GM23338 (cell line): Measurements from ENCODE around the gene CACNA2D4. TPM values are rescaled to one million over a fixed set of nuclear protein-coding genes. Genes with fewer than 3 reads are reported as not detected.

ENCODE experiments used
- ATAC-seq: fragments of 200-7000 bp; cut with Tn5 transposase; 3 replicates; pipeline ENCODE4 v1.9.1; 2020
- DNase-seq: peaks from one replicate; pipeline ENCODE4 v3.0.0-alpha.2; 2015; ENCODE audit warnings: low spot score
- H2AFZ ChIP-seq: fragments of 200-600 bp; sonication (generic); 2 replicates; pipeline ENCODE4 v1.8.0; 2016; ENCODE audit warnings: antibody characterized with exemption, mild to moderate bottlenecking, moderate library complexity
- H3F3A ChIP-seq: fragments of 200-600 bp; sonication (generic); replicated peaks from 2 replicates; pipeline ENCODE4 v1.8.0; 2017; ENCODE audit warnings: antibody characterized with exemption, mixed run types, low read depth
- H3K27ac ChIP-seq: fragments of 200-600 bp; sonication (generic); 2 replicates; pipeline ENCODE4 v1.6.1; 2016; ENCODE audit warnings: low read depth
- H3K27me3 ChIP-seq: fragments of 200-600 bp; sonication (generic); 2 replicates; pipeline ENCODE4 v1.8.0; 2016; ENCODE audit warnings: mild to moderate bottlenecking, mixed run types, moderate library complexity; ENCODE audit not compliant: insufficient read depth
- H3K36me3 ChIP-seq: fragments of 200-600 bp; sonication (generic); 2 replicates; pipeline ENCODE4 v1.8.0; 2016; ENCODE audit warnings: mild to moderate bottlenecking; ENCODE audit not compliant: insufficient read depth
- H3K4me1 ChIP-seq: fragments of 200-600 bp; sonication (generic); 2 replicates; pipeline ENCODE4 v1.8.0; 2016; ENCODE audit warnings: mild to moderate bottlenecking, moderate library complexity; ENCODE audit not compliant: insufficient read depth
- H3K4me2 ChIP-seq: fragments of 200-600 bp; sonication (generic); 2 replicates; pipeline ENCODE4 v1.7.1; 2017; ENCODE audit warnings: mixed run types
- H3K4me3 ChIP-seq: fragments of 200-600 bp; sonication (generic); 2 replicates; pipeline ENCODE4 v1.6.1; 2016; ENCODE audit warnings: mixed run types
- H3K79me2 ChIP-seq: fragments of 200-600 bp; sonication (generic); replicated peaks from 2 replicates; pipeline ENCODE4 v1.8.0; 2017; ENCODE audit warnings: mild to moderate bottlenecking; ENCODE audit not compliant: insufficient read depth
- H3K9me2 ChIP-seq: fragments of 200-600 bp; sonication (generic); 2 replicates; pipeline ENCODE4 v1.8.0; 2017; ENCODE audit not compliant: insufficient read depth
- H4K20me1 ChIP-seq: fragments of 200-600 bp; sonication (generic); replicated peaks from 2 replicates; pipeline ENCODE4 v1.8.0; 2017; ENCODE audit warnings: mild to moderate bottlenecking; ENCODE audit not compliant: insufficient read depth
- H3K27ac Mint-ChIP-seq: 2 replicates; pipeline ENCODE4 v1.8.0; 2020; ENCODE audit warnings: inconsistent platforms, mild to moderate bottlenecking, moderate library complexity, mixed read lengths
- H3K27me3 Mint-ChIP-seq: 3 replicates; pipeline ENCODE4 v1.8.0; 2022; ENCODE audit warnings: low read depth, mild to moderate bottlenecking, moderate library complexity, mixed read lengths, inconsistent platforms; ENCODE audit not compliant: insufficient read depth, poor library complexity
- H3K36me3 Mint-ChIP-seq: 3 replicates; pipeline ENCODE4 v1.8.0; 2021; ENCODE audit warnings: low read depth, mild to moderate bottlenecking, inconsistent platforms, moderate library complexity, mixed read lengths
- H3K4me1 Mint-ChIP-seq: 3 replicates; pipeline ENCODE4 v1.8.0; 2020; ENCODE audit warnings: mild to moderate bottlenecking, inconsistent platforms, mixed read lengths
- H3K4me3 Mint-ChIP-seq: 3 replicates; pipeline ENCODE4 v1.8.0; 2021; ENCODE audit warnings: moderate library complexity, mild to moderate bottlenecking, inconsistent platforms, mixed read lengths
- H3K9me3 Mint-ChIP-seq: 3 replicates; pipeline ENCODE4 v1.8.0; 2020; ENCODE audit warnings: moderate library complexity, mild to moderate bottlenecking, inconsistent platforms, mixed read lengths
- CTCF ChIP-seq, 2 experiments: fragments of 200-600 bp in 1 of 2; sonication (generic) in 1 of 2; conservative IDR thresholded peaks; 2 replicates each; pipeline versions ENCODE4 v1.5.1 to v1.6.1; 2016 to 2017; ENCODE audit warnings: antibody characterized with exemption in 2 of 2, low read depth in 2 of 2, mild to moderate bottlenecking in 2 of 2, moderate library complexity in 1 of 2
- EZH2 ChIP-seq: fragments of 200-600 bp; sonication (generic); IDR thresholded peaks from one replicate; pipeline ENCODE4 v1.8.0; 2017; ENCODE audit warnings: antibody characterized with exemption, mild to moderate bottlenecking, low read depth; ENCODE audit not compliant: unreplicated experiment
- EZH2phosphoT487 ChIP-seq: fragments of 200-600 bp; sonication (generic); IDR thresholded peaks from one replicate; pipeline ENCODE4 v1.8.1; 2018; ENCODE audit warnings: antibody characterized with exemption; ENCODE audit not compliant: unreplicated experiment
- JUNB ChIP-seq: IDR thresholded peaks from one replicate; pipeline ENCODE4 v1.6.1; 2016; ENCODE audit warnings: antibody characterized with exemption; ENCODE audit not compliant: unreplicated experiment
- NANOG ChIP-seq: IDR thresholded peaks from 2 replicates; pipeline ENCODE4 v1.6.1; 2016; ENCODE audit warnings: antibody characterized with exemption, borderline replicate concordance
- REST ChIP-seq: IDR thresholded peaks from one replicate; pipeline ENCODE4 v1.6.1; 2018; ENCODE audit warnings: antibody characterized with exemption; ENCODE audit not compliant: unreplicated experiment
- ZNF114 ChIP-seq: fragments of 250-450 bp; sonication (Bioruptor Pico); IDR thresholded peaks from 2 replicates; pipeline ENCODE4 v1.5.0; 2020; ENCODE audit warnings: mild to moderate bottlenecking, moderate library complexity
- ZNF331 ChIP-seq: fragments of 250-450 bp; sonication (Bioruptor Pico); IDR thresholded peaks from 2 replicates; pipeline ENCODE4 v1.5.0; 2020; ENCODE audit warnings: low read depth, mild to moderate bottlenecking, moderate library complexity
- polyA plus RNA-seq: library from polyadenylated mRNA; unstranded; fragments of >200 nt; fragmentation: Nextera tagmentation; extraction: Ambion mirVana; gene quantifications from 2 replicates; pipeline ENCODE4 v1.2.1, GENCODE V29; 2016
- total RNA-seq: library from RNA; depleted of rRNA; stranded (reverse); fragments of >200 nt; shearing (Covaris generic); gene quantifications from 2 replicates; pipeline ENCODE4 v1.2.3, GENCODE V29; 2014
- TF ChIP-seq, protein P1 (sequence below): IDR thresholded peaks from 2 replicates; pipeline ENCODE4 v1.6.1; 2016; ENCODE audit warnings: antibody characterized with exemption

The CACNA2D4 gene
- total and polyA plus RNA-seq, 2 experiments from 2014 or later = 0.07 to 0.24 TPM

GRCh38 chr12:1917172-1918070 lies 1.0 kb downstream of the CACNA2D4 start (continued):
- TF ChIP-seq, protein P1, sequence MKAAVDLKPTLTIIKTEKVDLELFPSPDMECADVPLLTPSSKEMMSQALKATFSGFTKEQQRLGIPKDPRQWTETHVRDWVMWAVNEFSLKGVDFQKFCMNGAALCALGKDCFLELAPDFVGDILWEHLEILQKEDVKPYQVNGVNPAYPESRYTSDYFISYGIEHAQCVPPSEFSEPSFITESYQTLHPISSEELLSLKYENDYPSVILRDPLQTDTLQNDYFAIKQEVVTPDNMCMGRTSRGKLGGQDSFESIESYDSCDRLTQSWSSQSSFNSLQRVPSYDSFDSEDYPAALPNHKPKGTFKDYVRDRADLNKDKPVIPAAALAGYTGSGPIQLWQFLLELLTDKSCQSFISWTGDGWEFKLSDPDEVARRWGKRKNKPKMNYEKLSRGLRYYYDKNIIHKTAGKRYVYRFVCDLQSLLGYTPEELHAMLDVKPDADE = no peak
- TF ChIP-seq CTCF (conservative IDR thresholded peaks at IDR 0.05; ENCODE audit: low read depth in 2 of 2) = no peak

DNA sequence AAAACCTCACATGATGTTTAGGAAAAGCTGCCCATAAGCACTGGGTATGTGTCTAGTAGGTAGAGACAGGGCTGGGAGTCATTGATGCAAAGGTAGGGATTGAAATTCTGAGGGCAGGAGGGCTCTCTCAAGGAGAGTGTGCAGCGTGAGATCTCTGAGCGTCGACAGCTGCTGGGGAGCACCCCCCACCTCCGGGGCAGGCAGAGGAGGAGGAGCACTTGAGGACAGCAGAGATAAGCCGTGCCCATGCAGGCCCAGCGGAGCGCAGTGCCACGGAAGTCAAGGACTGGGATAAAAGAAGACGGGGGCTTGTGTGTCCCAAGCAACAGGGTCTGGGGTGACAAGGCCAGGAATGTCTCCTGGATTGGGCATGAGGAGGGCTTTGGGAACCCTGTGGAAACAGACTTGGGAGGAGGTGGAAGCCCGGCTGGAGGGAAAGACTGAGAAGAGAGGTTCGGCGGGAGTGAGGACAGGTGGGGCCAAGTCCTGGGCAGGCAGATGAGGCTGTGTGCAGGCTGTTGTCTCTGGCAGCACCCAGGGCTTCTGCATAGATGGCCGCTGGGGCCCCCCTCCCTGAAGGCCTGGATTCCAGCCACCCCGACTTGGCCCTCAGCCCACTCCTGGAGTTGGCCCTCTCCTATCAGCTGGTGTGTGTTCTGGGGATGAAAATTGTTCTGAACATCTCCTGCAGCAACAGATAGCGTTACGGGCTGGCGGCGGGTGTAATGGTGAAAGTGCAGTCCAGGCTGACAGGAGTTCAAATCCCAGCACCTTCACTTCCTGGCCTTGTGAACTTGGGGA lies 1.9 kb downstream of the CACNA2D4 start:
- H3K9me2 ChIP-seq = no peaks in the 10 kb centered on the region
- no peaks in the 10 kb centered on the region for H3K36me3 ChIP-seq
- H3K79me2 ChIP-seq = no peaks in the 10 kb centered on the region
- no peaks in the 10 kb centered on the region for H3K36me3 Mint-ChIP-seq
- no peak overlapping the region for H3K4me2 ChIP-seq
- no peaks in the 10 kb centered on the region for H3K27me3 ChIP-seq
- no peaks in the 10 kb centered on the region for H3K4me1 ChIP-seq
- no peak overlapping the region for H2AFZ ChIP-seq
- H3K4me3 ChIP-seq = no peak overlapping the region
- no peak overlapping the region for H3K4me3 Mint-ChIP-seq
- H3K27ac ChIP-seq = no peak overlapping the region
- no peaks in the 10 kb centered on the region for H3K9me3 Mint-ChIP-seq
- no peak overlapping the region for H3K27ac Mint-ChIP-seq
- no peaks in the 10 kb centered on the region for H4K20me1 ChIP-seq
- H3K4me1 Mint-ChIP-seq = peaks cover 15% of the 10 kb centered on the region
- H3F3A ChIP-seq = no peaks in the 10 kb centered on the region
- no peak for ATAC-seq
- H3K27me3 Mint-ChIP-seq = peaks cover 9% of the 10 kb centered on the region
- no peak for DNase-seq
- TF ChIP-seq ZNF331 = no peak
- no peak for TF ChIP-seq ZNF114
- TF ChIP-seq REST = no peak
- no peak for TF ChIP-seq EZH2phosphoT487
- no peak for TF ChIP-seq CTCF (conservative IDR thresholded peaks at IDR 0.05; ENCODE audit: low read depth in 2 of 2)
- TF ChIP-seq JUNB = no peak
- TF ChIP-seq NANOG = no peak
- no peak for TF ChIP-seq EZH2
